ENCODE results near the gene OGN. TPM values are rescaled to one million over a fixed set of nuclear protein-coding genes. Genes with fewer than 3 reads are reported as not detected.

Gene OGN
- total and polyA plus RNA-seq, 10 of the 15 experiments (the other 5 are each of a cell fraction or from before 2014, with no cell fraction given), result 0.04 to 2.5 (median 0.15) TPM; not detected in 4

- FAIRE-seq (no peak), ATAC-seq (no peak), DNase-seq (ENCODE audit: low read depth, low spot score) (no peak)
- ChIA-PET CTCF (interaction anchor here (1.8 kb wide), 1 partner anchor 88 kb away, joined by 4 read pairs; no protein-coding TSS in a partner anchor), POLR2A (no interaction called here), RAD21 (ENCODE audit: unreplicated experiment) (no interaction called here), SMC1A (ENCODE audit: uncharacterized antibody, unreplicated experiment) (interaction anchor here (0.5 to 1.0 kb wide), 3 partner anchors 23 to 943 kb away, joined by 3 to 4 read pairs (median 3); no protein-coding TSS in a partner anchor)
- Histone ChIP-seq H4K20me1 (ENCODE audit: control insufficient read depth, insufficient read depth) (no peaks in the 10 kb centered on the region), H3K36me3 (ENCODE audit: control insufficient read depth in 2 of 2, insufficient read depth in 2 of 2, low read length in 1 of 2) (peaks cover 0 to 2% of the 10 kb centered on the region in 2 experiments; a peak in 1 of 4 replicates), H3K27me3 (replicated peaks in 1 of 2; ENCODE audit: control insufficient read depth in 2 of 2, insufficient read depth in 2 of 2, low read length in 1 of 2) (no peaks in the 10 kb centered on the region), H3K9me3 (replicated peaks; ENCODE audit: control insufficient read depth, insufficient read depth, low read length) (no peaks in the 10 kb centered on the region; the same call in 2 of the 3 replicates), H3K9ac (ENCODE audit: control insufficient read depth, insufficient read depth, low read length) (no peak overlapping the region), H3K4me2 (ENCODE audit: control insufficient read depth, insufficient read depth) (no peak overlapping the region), H3K79me2 (ENCODE audit: control insufficient read depth, insufficient read depth, low read length) (no peaks in the 10 kb centered on the region), H2AFZ (ENCODE audit: control insufficient read depth, low read depth, low read length) (no peak overlapping the region), H3K4me3 (no peak overlapping the region), H3K4me1 (ENCODE audit: control insufficient read depth, insufficient read depth, low read length) (no peaks in the 10 kb centered on the region), H3K27ac (ENCODE audit: control insufficient read depth, insufficient read depth) (no peak overlapping the region)
- no peak for TF ChIP-seq NFYA (IDR thresholded peaks at IDR 0.05; ENCODE audit: borderline replicate concordance, low read depth, low read length)
- no peak for TF ChIP-seq ZSCAN29 (IDR thresholded peaks at IDR 0.05)
- no peak for TF ChIP-seq ZZZ3 (IDR thresholded peaks at IDR 0.05; ENCODE audit: control insufficient read depth, insufficient read length, low read depth)
- no peak for TF ChIP-seq ELK1 (IDR thresholded peaks at IDR 0.05; ENCODE audit: low read depth, low read length)
- TF ChIP-seq PML (IDR thresholded peaks at IDR 0.05; ENCODE audit: low read length), result no peak
- no peak for TF ChIP-seq ZBTB40 (IDR thresholded peaks at IDR 0.05; ENCODE audit: borderline replicate concordance)
- no peak for TF ChIP-seq BHLHE40 (IDR thresholded peaks at IDR 0.05; ENCODE audit: borderline replicate concordance in 1 of 2, low read depth in 2 of 2, low read length in 1 of 2)
- no peak for TF ChIP-seq HDAC2 (IDR thresholded peaks at IDR 0.05)
- no peak for TF ChIP-seq PBX3 (IDR thresholded peaks at IDR 0.05; ENCODE audit: insufficient replicate concordance, low read depth, low read length)
- no peak for TF ChIP-seq ZNF217 (IDR thresholded peaks at IDR 0.05)
- TF ChIP-seq YY1 (IDR thresholded peaks at IDR 0.05; ENCODE audit: low read depth, low read length), result no peak
- TF ChIP-seq ESRRA (IDR thresholded peaks at IDR 0.05; ENCODE audit: low read length), result no peak
- no TSS peak for BruUV-seq (replicated peaks)
- intact Hi-C loops (cut with micrococcal nuclease; ENCODE audit: unreplicated experiment) (no loop called here), in situ Hi-C loops (cut with MboI) (no loop called here)
Measured at GRCh38 chr9:92350740-92351133, 53.6 kb downstream of the OGN start.

Measured in GM12878 (cell line).